CD4-positive, alpha-beta T cell treated with Interferon gamma for 1 hour (primary cell): Measurements from ENCODE around the gene CDH20.
A peak's percentile ranks its signal among the peaks of the same experiment; 100 is the strongest.

Experiments
- DNase-seq: peaks from one replicate; pipeline ENCODE4 v3.0.0-alpha.2; 2020

Gene CDH20

DNA sequence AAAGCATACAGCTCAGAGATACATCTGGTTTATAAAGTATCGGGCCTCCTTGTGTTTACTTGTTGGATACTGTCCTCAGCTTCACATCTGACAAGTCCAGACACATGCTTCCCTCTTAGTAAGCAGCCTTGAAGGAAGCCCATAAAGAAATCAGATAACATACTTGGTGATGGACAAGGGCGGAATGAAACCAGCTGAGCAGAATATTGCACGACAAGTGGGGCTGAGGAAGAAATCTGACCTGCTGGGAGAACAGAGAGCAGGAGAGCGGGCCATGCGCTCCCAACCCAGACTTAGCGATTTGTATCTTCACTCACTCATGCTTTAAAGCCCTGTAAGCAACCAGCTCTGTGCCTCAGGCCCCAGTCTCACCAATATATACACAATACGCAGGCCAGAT lies 208.4 kb downstream of the CDH20 start:
- DNase-seq = no peak

DNA sequence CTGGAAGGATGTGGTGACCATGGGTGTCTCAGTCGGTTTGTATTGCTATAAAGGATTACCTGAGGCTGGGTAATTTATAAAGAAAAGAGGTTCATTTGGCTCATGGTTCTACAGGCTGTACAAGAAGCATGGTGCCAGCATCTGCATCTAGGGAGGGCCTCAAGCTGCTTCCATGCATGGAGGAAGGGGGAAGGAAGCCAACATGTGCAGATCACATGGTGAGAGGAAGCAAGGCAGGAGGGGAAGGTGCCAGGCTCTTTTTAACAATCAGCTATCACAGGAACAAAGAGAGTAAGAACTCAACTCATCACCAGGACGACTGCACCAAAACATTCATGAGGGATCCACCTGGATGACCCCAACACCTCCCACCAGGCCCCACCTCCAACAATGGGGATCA lies 209.4 kb downstream of the CDH20 start:
- no peak for DNase-seq

DNA sequence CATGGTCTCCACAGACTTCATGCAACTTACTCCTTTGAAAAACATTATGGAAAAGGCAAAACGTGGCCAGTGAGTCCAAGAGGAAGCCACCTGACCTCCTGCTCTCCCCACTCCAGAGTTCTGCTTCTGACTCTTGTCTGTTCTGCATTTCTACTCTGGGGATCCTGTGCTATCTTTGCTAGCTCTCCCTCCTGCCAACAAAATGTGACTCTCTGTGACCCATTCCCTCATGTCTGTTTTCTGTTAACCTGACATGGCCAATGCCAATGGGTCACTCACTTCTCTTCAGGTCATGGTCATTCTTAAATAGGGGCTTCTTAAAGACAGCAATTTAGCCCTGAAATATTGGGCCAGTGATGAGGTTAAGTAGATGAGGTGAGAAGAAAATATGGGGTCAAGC lies 210.3 kb downstream of the CDH20 start:
- no peak for DNase-seq

DNA sequence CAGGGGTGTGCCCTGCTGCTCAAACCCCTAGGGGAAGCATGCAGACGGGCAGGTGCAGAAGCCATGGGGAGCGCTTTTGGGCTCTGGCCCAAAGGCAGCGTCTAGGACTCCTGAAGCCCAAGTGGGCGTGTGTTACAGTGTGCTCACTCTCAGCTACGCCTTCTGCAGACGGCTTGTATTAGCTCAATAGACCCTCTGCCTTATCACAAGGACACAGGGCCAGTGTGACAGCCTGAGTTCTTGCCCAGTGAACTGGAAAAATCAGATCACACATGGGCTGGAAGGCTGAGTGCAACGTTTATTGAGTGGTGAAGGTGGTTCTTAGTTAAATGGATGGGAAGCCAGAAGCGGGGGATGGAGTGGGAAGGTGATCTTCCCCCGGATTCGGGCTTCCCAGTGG lies 210.9 kb downstream of the CDH20 start:
- DNase-seq = no peak

DNA sequence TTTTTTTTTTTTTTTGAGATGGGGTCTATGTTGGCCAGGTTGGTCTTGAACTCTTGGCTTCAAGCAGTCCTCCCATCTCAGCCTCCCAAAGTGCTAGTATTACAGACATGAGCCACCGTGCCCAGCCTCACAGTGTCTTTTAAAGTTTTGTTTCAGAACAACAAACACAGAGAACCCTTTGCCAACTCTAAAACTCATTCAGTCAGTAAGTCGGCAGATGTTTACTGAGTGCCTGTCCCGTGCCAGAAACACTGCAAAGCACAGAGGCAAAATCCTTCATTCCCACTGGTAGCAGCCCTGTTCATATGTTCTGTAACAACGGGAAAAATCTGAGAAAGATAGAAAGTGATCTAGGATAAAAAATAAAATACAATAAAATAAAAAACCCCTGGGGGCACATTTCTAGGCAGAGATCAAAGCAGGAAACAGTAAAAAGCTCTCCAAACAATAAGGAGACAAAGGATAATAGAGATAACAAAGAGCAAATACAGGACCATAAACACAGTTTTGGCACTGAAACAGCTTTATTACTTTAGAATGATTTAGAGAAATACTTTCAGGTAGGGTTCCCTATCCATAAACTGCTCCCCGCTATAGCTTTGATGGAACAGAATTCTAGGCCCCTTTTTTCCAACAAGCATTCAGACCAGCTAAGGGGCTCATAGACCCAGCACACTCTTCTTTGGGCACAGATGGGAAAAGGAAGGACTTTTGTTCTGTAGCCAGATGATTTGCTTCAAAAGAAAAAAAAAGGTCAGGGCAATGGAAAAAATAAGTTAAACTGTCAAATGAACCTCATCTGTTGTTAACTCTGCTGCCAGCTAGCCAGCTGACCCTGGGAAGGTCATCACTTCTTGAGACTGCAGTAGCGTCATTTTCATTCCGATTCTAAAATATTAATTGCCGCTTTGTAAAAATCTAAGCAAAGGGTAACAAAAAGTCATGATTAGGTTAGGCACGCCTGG lies 212.3 kb downstream of the CDH20 start:
- no peak for DNase-seq

DNA sequence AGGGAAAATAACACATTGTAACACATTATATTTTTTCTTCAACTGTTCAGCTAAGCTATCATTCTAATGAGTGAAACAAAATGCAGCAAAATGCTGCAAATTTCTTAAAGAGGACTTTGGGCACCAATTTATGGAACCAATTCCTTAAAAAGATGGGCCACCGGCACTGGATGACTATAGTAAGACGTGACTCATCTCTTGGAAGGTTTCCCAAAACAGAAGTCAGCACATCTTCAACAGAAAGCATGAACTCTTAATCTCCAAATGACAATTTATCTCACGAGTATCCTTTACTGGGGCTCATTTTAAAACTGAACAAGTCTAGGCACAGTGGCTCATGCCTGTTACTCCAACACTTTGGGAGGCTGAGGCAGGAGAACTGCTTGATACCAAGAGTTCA lies 213.4 kb downstream of the CDH20 start:
- no peak for DNase-seq

DNA sequence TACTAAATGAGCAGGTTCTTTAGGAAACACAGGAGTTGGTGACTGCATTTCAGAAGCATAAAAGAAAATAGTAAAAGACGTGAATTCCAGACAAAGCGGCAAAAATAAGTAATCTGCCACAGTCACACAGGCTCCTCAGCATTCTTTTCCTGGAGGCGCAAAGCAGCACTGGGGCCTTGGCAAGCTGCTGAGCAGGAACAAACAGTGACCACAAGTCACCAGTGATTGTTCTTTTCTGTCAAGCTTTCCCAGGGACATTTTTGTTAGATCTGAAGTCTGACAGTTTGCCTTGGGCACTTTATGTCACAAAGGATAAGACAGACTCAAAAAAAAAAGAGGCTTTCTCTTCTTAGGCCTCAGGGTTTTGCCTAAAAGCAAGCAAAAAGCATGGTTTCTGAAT lies 216.2 kb downstream of the CDH20 start:
- no peak for DNase-seq

DNA sequence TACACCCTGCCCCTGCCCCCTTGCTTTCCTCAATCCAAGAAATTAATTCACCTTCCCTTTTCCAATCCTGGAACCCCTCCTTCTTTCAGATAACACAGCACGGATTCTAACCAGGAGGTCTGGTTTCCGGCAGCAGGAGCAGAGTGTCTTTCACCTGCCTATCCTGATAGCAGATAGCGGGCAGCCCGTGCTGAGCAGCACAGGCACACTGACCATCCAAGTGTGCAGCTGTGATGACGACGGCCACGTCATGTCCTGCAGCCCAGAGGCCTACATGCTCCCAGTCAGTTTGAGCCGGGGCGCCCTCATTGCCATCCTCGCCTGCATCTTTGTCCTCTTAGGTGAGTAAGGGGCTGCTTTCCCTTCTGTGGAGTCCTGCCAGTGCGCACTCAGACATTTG lies 216.7 kb downstream of the CDH20 start:
- DNase-seq = no peak

DNA sequence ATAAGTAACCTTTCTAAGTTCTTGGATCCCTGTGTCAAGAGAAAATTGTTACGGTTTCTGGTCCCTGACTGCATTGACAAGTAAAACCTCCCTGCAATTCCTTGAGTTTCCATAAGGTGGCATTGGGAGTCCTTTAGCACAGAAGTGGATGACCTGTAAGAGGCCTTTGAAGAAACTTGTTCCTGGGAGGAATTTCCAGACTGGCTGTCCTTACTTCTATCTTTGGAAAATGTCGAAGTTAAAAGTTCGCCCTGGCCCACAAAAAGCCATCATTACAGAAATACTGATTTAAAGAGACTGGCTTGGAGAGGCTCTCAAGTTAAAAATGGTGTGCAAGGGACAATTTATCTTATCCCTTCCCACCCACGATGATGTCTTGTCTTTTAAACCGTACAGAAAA lies 218.4 kb downstream of the CDH20 start:
- DNase-seq = no peak

DNA sequence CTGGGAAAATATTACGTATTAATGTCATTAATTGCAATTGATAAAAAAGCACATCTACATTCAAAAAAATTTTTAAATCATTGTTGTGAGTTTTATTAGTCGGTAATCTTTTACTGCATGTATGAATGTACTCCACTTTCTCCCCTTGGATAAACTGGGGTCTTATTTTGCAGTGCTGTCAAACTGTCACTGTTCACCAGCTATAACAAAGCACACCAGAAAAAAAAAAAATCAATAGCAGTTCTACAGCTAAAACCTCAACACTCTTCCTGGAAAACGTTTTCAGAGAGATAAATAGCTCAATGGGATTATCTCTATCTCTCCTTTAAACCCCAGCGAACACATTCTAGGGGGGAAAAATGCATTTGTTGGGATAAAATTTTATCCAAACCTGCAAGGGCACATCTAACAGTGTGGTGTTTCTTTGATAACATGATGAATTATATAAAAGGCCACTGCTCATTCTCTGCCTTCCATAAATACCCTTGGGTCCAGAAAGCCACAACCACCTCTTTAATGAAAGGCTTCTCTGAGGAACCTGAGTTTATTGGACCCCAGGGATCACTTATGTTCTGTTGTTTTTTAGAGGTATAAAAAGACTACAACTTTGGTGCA lies 219.9 kb downstream of the CDH20 start:
- DNase-seq = no peak

DNA sequence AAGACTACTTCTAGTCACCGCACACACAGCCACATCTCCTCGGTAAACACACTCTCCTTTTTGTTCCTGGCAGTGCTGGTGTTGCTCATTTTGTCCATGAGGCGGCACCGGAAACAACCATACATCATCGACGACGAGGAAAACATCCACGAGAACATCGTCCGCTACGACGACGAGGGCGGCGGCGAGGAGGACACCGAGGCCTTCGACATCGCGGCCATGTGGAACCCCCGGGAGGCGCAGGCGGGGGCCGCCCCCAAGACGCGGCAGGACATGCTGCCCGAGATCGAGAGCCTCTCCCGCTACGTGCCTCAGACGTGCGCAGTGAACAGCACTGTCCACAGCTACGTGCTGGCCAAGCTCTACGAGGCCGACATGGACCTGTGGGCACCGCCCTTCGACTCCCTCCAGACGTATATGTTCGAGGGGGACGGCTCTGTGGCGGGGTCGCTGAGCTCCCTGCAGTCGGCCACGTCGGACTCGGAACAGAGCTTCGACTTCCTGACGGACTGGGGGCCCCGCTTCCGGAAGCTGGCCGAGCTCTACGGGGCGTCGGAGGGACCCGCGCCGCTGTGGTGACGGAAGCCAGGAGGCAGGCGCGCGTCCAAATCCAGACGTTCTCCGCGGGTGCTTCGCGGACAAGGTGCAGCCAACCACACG lies 221.0 kb downstream of the CDH20 start:
- DNase-seq = peak; percentile 46

DNA sequence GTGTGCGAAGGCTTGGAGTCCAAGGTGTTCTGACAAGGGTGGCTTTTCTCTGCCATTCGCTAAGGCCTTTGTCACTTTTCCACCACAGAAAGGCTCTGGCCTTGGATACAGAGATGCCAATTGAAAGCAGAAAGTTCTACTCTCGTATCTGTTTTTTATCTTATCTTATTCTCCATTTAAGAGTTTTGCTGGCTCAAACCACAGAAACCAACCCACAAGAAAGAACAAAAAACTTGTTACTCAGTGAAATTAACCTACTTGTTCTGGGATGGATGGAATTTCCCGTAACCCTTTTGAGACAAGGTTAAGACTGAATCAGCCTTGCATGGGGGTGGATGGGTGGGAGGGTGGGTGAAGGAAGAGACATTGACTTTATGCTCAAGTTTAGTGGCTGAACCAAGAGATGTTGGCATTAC lies 221.7 kb downstream of the CDH20 start:
- DNase-seq = no peak

DNA sequence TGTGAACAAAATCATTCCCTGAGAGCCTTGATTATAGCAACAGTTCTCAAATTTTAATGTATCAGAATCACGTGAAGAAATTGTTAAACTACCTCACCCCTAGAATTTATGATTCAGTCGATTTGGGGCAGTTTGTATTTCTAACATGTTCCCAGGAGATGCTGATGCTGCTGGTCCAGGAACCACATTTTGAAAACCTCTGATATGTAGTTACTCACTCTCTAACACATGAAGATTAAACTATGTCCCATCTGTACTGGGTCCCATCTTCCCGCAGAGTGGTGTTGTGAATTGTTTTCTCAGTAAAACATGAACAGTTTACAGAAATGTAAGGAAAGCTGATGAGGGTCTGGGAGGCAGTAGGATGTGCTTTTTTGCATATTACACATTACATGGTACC lies 223.1 kb downstream of the CDH20 start:
- no peak for DNase-seq

DNA sequence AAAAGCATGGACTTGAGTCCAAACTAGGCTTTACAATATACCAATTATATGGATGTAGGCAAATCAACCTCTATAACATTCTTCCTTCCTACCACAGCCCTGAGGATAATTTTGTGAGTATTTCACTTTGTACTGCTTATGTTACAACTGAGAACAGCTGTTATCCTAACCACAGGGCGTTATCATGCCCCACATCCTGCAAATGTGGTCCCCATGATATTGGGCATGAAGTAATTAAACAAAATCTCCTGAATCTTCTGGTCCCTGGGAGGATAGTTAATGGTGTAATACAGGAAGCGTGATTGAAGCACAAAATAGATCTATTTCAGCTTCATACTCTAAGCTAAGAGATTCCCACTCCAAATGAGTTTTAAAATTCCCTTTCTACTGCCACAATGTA lies 223.6 kb downstream of the CDH20 start:
- DNase-seq = no peak

DNA sequence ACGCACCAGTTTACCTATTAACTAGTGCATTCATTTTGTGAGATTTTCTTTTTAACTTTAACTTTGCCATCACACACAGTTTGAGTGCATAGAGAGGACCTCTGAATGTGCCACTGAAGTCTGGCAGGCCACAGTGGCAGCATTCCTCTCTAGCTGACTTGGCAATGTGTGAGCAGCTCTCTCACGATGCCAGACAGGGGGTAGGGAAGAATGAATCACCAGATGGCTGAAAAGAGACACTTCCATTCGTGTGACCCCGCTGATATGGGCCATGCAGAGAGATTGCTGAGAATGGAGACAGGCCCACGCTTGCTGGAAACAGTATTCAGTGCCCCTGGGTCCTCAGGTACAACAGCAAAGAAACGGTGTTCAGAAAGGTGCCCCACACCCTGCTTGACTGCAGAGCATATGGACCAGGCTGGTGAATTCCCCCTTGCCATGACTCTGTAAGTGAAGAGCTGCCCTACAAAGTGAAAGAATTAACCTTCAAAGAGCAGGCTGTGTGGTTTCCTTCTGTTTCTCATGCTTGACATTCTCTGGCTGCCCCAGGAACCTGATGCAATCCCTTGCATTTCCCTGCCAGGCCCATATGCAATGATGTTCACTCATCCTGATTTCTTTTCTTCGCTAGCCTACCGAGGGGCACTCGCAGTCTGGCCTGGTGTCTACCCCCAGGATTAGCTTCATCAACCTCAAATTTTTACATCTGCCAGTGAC lies 236.1 kb downstream of the CDH20 start:
- DNase-seq = no peak

DNA sequence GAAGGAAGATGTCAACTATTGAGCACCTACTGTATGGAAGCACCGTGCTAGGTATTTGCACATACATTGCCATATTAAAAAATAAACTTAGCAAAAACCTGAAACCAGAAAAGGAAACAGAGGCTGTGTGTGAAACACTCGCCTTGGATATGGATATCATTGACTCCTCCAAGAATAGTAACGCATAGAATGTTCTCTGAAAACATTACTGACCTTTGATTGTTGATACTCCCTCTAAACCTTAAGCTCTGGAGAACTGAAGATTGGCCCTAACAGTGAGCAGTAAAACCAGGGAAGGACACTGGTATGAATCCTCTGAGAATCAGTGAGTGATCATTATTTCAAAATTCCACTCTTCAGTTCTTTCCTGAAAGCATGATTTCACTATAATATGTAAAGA lies 236.8 kb downstream of the CDH20 start:
- no peak for DNase-seq

DNA sequence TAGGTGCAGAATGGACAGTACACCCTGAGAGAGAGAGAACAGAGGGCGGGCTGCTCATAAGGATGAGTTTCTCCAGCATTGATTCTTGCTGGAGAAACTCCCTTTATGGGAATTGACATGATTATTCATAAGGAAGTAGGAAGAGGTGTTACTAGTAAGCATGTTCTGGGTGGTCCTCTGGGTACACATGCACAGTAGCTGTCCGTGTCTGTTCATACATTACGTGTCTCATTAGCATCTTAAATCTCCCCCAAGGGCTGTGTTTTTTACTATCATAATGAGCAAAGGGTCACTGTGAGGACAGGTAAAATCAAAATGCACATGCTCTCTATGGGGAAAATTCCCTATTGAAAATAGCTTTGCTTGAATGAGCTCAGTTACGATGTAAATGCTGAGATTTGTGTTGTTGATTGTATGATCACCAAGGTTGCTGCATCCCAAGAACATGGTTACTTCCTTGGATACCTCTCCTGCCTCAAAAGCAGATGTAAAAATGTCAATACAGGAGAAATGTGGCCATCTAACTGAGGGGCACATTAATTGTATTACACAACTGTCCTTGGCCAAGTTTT lies 238.9 kb downstream of the CDH20 start:
- DNase-seq = no peak

DNA sequence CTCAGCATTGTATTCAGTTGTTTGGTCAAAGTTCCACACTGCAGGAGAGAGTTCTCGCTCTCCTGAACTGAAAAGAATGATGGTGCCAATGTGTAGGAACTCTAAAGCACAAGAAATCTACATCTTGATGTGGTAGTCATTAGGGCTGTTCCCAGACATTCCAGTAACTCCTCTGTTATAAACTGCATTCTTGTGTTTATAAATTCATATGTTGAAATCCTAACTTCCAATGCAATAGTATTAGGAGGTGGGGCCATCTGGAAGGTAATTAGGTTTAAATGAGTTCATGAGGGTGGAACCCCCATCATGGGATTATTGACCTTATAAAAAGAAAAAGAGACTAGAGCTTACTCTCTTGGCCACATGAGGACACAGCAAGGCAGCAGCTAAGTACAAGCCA lies 239.6 kb downstream of the CDH20 start:
- no peak for DNase-seq

DNA sequence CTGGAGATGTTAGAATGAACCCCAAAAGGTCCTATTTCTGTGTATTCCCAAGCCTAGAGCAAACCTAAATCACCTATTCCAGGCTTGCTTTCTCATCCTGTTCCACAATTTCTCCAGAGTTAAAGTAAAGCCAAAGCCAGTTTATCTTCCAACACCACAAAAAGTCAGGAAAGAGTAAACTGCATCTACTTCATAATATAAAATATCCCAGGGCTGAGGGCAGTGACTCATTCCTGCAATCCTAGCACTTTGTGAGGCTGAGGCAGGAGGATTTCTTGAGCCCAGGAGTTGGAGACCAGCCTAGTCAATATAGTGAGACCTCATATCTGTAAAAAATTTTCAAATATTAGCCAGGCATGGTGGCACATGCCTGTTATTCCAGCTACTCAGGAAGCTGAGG lies 241.4 kb downstream of the CDH20 start:
- DNase-seq = no peak

DNA sequence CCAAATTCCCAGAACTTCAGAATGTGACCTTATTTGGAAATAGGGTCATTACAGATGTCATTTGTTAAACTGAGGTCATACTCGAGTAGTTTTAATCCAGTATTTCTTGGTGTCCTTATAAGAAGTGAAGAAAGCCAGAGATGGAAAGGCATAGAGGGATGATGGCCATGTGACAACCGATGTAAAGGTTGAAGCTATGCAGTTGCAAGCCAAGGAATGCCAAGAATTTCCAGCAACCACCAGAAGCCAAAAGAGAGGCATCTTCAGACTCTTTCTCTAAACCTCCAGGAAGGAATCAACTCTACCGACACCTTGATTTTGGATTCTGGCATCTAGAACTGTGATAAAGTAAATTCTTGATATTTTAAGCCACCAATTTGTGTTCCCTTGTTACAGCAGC lies 242.2 kb downstream of the CDH20 start:
- no peak for DNase-seq

DNA sequence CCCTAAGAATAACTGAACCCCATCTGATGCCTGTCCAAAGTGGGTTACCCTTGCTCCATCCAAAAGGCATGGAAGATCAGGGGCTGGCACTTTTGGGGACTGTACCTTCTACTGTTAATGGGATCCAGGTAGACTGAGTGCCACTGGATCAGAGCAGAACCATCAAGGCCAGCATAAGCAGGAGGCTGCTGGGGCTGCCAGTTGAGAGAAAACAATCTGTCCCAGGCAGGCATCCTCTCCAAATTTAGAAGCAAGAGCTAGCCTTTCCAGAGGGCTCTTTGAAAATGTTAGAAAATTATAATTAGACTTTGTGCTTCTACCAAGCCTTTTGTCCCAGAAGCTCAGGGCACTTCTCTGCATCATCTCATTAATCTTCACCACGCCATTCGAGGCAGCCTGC lies 245.6 kb downstream of the CDH20 start:
- DNase-seq = no peak

DNA sequence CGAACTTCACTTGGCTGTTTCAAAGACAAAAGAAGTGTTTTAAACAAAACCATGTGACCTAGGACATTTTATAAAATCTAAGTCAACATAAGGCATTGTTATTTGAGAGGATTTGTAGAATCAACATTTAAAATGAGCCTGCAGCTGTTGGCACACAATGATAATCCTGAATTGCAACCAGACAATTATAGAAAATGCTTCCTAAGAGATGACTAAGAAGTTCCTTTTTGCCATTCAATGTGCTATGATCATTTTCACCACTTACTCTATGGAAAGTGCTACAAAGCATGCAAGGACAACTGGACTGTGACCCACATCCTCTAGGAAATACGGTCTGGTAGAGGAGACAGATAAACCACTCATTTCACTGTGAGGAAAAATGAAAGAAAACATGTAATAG lies 246.4 kb downstream of the CDH20 start:
- DNase-seq = no peak

DNA sequence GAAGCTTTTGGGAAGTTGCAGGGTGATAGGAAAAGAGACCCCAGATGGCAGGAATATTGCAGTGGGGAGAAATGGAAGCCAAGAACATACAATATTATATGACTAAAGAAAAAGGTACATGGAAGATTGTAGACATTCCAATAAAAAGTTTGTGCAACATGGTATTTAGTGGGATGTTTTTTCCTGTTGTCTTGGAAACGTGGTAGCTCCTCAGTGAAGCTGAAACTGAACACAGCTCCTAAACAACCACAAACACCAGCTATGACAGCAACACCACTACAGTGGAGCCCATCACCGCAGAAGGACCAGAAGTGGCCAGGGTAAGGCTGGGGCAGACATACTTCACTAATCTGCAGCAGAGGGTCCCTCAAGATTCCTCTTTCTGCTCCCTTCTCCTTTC lies 246.8 kb downstream of the CDH20 start:
- DNase-seq = no peak
